IMR-90 (cell line): Measurements from ENCODE around the gene PIK3R4. TPM values are rescaled to one million over a fixed set of nuclear protein-coding genes. Genes with fewer than 3 reads are reported as not detected.

Experiments used
- polyA plus RNA-seq, 3 experiments: library from polyadenylated mRNA; depleted of rRNA; stranded (reverse); fragments of >200 nt; gene quantifications; 2 replicates each; pipeline ENCODE4 v1.2.3, GENCODE V29; 2012; ENCODE audit warnings: low replicate concordance in 1 of 3
- total RNA-seq: library from RNA; depleted of rRNA; stranded (reverse); fragments of >200 nt; gene quantifications from 2 replicates; pipeline ENCODE4 v1.2.3, GENCODE V29; 2012; rRNA removed

PIK3R4 gene
- total and polyA plus RNA-seq, 2 of the 4 experiments (the other 2 are of a cell fraction), result 19.7 to 27.2 TPM

Other genes starting within 250 kb of the PIK3R4 start
- not detected in 2 replicates for gene COL6A6, start 229.7 kb downstream of the PIK3R4 start, total RNA-seq
- gene COL6A6, start 229.7 kb downstream of the PIK3R4 start, polyA plus RNA-seq (2012; rRNA removed), result not detected in 2 replicates
- gene ATP2C1, start 147.3 kb upstream of the PIK3R4 start, total RNA-seq, result 41.4 and 78.9 TPM in 2 replicates
- gene ATP2C1, start 147.3 kb upstream of the PIK3R4 start, polyA plus RNA-seq (2012; rRNA removed), result 33.3 and 50.2 TPM in 2 replicates